ENCODE measurements around the gene MEF2A.

Gene MEF2A

DNA sequence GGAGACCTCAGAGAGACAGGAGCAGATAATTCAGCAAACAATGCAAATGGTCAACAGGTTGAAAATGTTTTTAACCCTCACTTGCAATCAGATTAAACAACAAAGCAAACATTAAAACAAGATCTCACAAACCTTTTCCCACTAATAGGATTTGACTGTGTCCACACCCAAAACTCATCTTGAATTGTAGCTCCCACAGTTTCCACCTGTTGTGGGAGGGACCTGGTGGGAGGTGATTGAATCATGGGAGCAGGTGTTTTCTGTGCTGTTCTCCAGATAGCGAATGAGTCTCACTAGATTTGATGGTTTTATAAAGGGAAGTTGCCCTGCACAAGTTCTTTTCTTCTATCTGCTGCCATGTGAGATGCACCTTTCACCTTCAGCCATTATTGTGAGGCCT, 168.8 kb downstream of the MEF2A start:
- no peak for TF ChIP-seq CTCF (IDR thresholded peaks at IDR 0.05; ENCODE audit: insufficient read depth, low read depth, low read length, missing control alignments)
- H3K4me3 ChIP-seq (ENCODE audit: low read depth, low read length), result no peak overlapping the region
- DNase-seq (ENCODE audit: low read depth), result no peak

DNA sequence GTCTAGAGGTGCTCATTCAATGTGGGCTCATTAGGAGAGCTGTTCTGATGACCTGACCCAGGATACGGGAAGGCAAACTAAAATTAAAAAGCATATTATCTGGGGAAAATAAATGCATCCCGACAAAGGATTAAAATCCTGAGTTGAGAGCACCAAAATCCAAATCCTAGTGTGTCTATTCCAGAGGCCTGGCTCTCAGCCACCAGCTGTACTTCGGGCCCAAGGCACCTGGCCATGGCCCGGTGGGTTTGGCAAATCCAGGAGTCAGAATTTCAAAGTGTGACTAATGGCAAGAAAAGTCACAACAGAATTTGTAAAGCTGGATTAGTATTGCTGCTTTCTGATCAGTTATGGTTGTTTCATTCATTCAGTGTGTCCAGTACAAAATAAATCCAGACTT, 170.1 kb downstream of the MEF2A start:
- no peak overlapping the region for H3K4me3 ChIP-seq (ENCODE audit: low read depth, low read length)
- no peak for DNase-seq (ENCODE audit: low read depth)
- TF ChIP-seq CTCF (IDR thresholded peaks at IDR 0.05; ENCODE audit: insufficient read depth, low read depth, low read length, missing control alignments), result no peak

DNA sequence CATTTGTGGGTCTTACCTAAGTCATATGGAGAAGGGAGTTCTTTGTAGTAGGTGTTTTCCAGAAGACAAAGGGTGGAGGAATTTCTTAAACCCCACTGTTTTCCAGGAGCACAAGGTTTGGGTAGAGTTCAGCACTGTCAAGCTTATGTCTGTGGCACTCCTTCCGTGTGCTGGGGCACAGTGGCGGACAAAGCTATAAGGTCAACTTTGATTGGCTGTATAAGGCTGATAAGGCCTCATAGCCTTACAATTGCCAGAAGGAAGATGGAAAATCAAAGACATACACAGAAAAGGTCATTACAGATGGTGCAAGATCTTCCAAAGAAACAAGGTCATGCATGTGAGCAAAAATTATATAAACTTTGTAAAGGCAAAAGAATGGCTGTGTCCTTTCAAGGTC, 170.9 kb downstream of the MEF2A start:
- no peak overlapping the region for H3K4me3 ChIP-seq (ENCODE audit: low read depth, low read length)
- TF ChIP-seq CTCF (IDR thresholded peaks at IDR 0.05; ENCODE audit: insufficient read depth, low read depth, low read length, missing control alignments), result no peak
- DNase-seq (ENCODE audit: low read depth), result no peak

DNA sequence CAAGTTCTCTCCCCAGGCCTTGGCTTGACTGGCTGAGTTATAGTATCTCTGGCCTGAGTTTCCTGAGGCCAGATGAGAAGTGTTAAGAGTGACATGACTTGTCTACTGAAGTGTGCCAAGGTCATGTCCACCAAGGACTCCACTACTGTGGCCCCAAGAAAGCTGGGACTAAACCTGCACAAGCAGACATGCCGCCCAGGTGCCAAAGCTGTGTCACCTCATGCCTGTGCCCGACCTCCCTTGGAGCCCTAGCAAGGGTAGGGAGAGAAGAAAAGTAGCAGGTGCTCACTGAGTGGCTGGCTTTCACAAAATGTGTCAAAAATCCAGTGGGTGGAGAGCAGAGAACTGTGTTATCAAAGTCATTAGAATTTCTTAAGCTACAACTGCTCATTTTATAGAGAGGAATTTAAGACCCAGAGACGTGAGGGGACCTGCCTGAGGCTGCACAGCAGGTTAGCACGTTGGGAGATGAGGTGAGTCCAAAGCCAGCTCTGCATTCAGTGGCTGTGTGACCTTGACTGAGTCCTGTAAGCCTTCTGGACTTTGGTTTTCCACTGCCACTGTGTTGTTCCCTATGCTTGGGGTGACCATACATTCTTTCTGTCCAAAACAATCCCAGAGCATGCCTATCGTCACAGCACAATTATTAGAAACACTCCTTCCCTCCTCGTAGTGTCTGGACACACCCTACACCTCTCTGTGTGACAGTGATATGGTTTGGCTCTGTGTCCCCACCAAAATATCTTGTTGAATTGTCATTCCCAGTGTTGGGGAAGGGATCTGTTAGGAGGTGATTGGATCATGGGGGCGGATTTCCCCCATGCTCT, 172.4 kb downstream of the MEF2A start:
- no peak for TF ChIP-seq CTCF (IDR thresholded peaks at IDR 0.05; ENCODE audit: insufficient read depth, low read depth, low read length, missing control alignments)
- H3K4me3 ChIP-seq (ENCODE audit: low read depth, low read length), result no peak overlapping the region
- no peak for DNase-seq (ENCODE audit: low read depth)

DNA sequence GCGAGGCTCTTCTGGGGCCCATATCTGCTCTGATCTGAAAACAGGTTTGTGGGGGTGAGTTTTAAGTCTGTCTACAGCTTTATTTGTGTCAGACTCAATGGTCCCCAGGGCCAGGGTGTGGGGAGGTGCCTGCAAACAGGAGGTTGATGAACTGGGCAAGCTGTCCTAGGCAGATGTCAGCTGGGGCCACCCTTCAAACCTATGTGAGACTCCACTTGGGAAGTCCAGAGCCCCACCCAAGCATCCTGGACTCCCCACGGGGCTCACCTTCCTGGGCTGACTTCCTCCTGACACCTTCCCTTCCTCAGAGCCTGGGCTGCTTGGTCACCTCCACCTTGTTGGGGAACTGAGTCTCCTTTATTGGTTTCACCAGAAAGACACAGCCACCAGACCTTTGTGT, 176.1 kb downstream of the MEF2A start:
- no peak for TF ChIP-seq CTCF (IDR thresholded peaks at IDR 0.05; ENCODE audit: insufficient read depth, low read depth, low read length, missing control alignments)
- no peak for DNase-seq (ENCODE audit: low read depth)
- no peak overlapping the region for H3K4me3 ChIP-seq (ENCODE audit: low read depth, low read length)

DNA sequence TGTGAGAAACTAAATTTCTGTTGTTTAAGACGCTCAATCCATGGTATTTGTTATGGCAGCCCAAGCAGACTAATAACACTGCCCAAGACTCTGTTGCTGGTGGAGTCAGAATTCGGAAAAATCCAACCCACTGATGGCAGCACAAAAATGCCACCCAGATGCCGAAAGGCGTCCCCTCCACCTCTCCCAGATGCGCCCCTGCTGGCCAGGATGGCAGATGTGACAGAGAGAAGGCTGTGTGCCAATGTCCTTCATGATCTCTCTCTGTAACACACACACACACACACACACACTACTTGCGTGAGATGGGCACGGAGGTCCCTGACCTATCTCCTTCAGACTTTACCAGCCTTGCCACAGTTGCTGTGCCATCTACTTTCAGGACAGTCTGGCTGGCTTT, 178.4 kb downstream of the MEF2A start:
- no peak for DNase-seq (ENCODE audit: low read depth)
- TF ChIP-seq CTCF (IDR thresholded peaks at IDR 0.05; ENCODE audit: insufficient read depth, low read depth, low read length, missing control alignments), result no peak
- no peak overlapping the region for H3K4me3 ChIP-seq (ENCODE audit: low read depth, low read length)

Measured in GM12865 (cell line).